GM23248 (cell line): ENCODE data around the gene CFAP92.

Source experiments
- EZH2 ChIP-seq: fragments of 200-600 bp; sonication (generic); IDR thresholded peaks from 2 replicates; pipeline ENCODE4 v1.6.1; 2018; ENCODE audit warnings: antibody characterized with exemption, mild to moderate bottlenecking; ENCODE audit not compliant: insufficient read depth, poor library complexity, severe bottlenecking
- EZH2phosphoT487 ChIP-seq: fragments of 200-600 bp; sonication (generic); IDR thresholded peaks from 2 replicates; pipeline ENCODE4 v1.6.1; 2018; ENCODE audit warnings: antibody characterized with exemption, moderate library complexity, mild to moderate bottlenecking, low read depth; ENCODE audit not compliant: insufficient read depth

DNA sequence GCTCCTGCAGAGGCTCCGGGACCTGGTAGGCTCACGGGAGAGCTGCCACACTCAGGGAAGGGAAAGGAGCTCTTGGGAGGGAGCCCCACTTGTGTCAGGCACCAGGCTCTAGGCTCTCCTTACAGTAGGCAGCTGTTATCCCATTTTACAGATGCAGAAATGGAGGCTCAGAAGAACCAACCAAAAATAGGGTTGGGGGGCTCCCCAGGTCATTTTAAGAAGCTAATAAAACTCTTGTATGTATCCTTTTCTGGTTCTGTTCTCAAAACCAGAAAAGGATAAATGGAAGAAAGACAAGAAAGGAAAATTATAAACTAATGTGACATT is 43.2 kb upstream of the CFAP92 start:
- TF ChIP-seq EZH2, result no peak
- no peak for TF ChIP-seq EZH2phosphoT487
